ENCODE measurements around the gene KCNS1. TPM values are rescaled to one million over a fixed set of nuclear protein-coding genes. Genes with fewer than 3 reads are reported as not detected.
A peak's percentile ranks its signal among the peaks of the same experiment; 100 is the strongest.

KCNS1 gene
- total RNA-seq (2014; rRNA removed; shearing (Covaris generic)) = 0.97 and 3.2 TPM in 2 replicates
- polyA plus RNA-seq (2016; fragmentation: Nextera tagmentation; extraction: Ambion mirVana) = 0.30 and 0.37 TPM in 2 replicates
- long read RNA-seq, partial matches to known transcripts = 0 of 1 reads
- long read RNA-seq, other reads (novel, unspliced or antisense) = 1 of 1 reads

- H3K4me3 Mint-ChIP-seq = peak within 1 kb of the TSS; percentile 69
- no peaks in the 10 kb centered on the region for H3K36me3 ChIP-seq (ENCODE audit: insufficient read depth)
- peaks cover 4% of the 10 kb centered on the region; the same call in 2 of the 3 replicates for H3K9me3 Mint-ChIP-seq
- peaks cover 5% of the 10 kb centered on the region; the same call in 1 of the 2 replicates for H3K4me1 ChIP-seq (ENCODE audit: insufficient read depth)
- H3K27me3 ChIP-seq (ENCODE audit: insufficient read depth) = peaks cover 55% of the 10 kb centered on the region
- H3K4me1 Mint-ChIP-seq = peaks cover 6% of the 10 kb centered on the region; the same call in 2 of the 3 replicates
- ATAC-seq = peak; percentile 80
- peak within 1 kb of the TSS; percentile 54 for H3K4me3 ChIP-seq
- H3K36me3 Mint-ChIP-seq (ENCODE audit: low read depth) = peaks cover 3% of the 10 kb centered on the region; the same call in 1 of the 3 replicates
- H3F3A ChIP-seq (replicated peaks; ENCODE audit: low read depth) = peaks cover 5% of the 10 kb centered on the region; the same call in 1 of the 2 replicates
- H3K4me2 ChIP-seq = peak within 1 kb of the TSS; percentile 80
- H3K79me2 ChIP-seq (replicated peaks; ENCODE audit: insufficient read depth) = no peaks in the 10 kb centered on the region
- H3K27ac Mint-ChIP-seq = no peak within 1 kb of the TSS
- DNase-seq (ENCODE audit: low spot score) = peak; percentile 84
- H2AFZ ChIP-seq = peak within 1 kb of the TSS; percentile 99
- peaks cover 43% of the 10 kb centered on the region for H3K27me3 Mint-ChIP-seq (ENCODE audit: insufficient read depth, low read depth, poor library complexity)
- H4K20me1 ChIP-seq (replicated peaks; ENCODE audit: insufficient read depth) = no peaks in the 10 kb centered on the region
- H3K27ac ChIP-seq (ENCODE audit: low read depth) = no peak within 1 kb of the TSS
- TF ChIP-seq ETS1 (IDR thresholded peaks at IDR 0.05) (no peak), ZNF331 (CRISPR knock-in tag; IDR thresholded peaks at IDR 0.05; ENCODE audit: low read depth) (no peak), POLR2AphosphoS5 (IDR thresholded peaks at IDR 0.05; ENCODE audit: low read depth) (no peak), EZH2phosphoT487 (IDR thresholded peaks at IDR 0.05; ENCODE audit: unreplicated experiment) (no peak)
- no peaks in the 10 kb centered on the region for H3K9me2 ChIP-seq (ENCODE audit: insufficient read depth)
Observed at GRCh38 chr20:45100563-45101245, at the start of gene KCNS1. KCNS1 (minus strand) TSS chr20:45101127; CDS start chr20:45099236, 1,891 bp downstream.

- H3K27me3 Mint-ChIP-seq (ENCODE audit: insufficient read depth, low read depth, poor library complexity) = peaks cover 5% of the 10 kb centered on the region
- H3K4me3 ChIP-seq = no peak overlapping the region
- no peak overlapping the region for H2AFZ ChIP-seq
- no peak overlapping the region for H3K27ac Mint-ChIP-seq
- no peak overlapping the region for H3K4me2 ChIP-seq
- H3K36me3 Mint-ChIP-seq (ENCODE audit: low read depth) = no peaks in the 10 kb centered on the region
- H4K20me1 ChIP-seq (replicated peaks; ENCODE audit: insufficient read depth) = no peaks in the 10 kb centered on the region
- H3K9me2 ChIP-seq (ENCODE audit: insufficient read depth) = no peaks in the 10 kb centered on the region; the same call in 1 of the 2 replicates
- no peaks in the 10 kb centered on the region for H3K79me2 ChIP-seq (replicated peaks; ENCODE audit: insufficient read depth)
- H3K4me3 Mint-ChIP-seq = no peak overlapping the region
- ATAC-seq (no peak), DNase-seq (ENCODE audit: low spot score) (no peak)
- H3K27me3 ChIP-seq (ENCODE audit: insufficient read depth) = no peaks in the 10 kb centered on the region
- H3K4me1 ChIP-seq (ENCODE audit: insufficient read depth) = no peaks in the 10 kb centered on the region
- H3F3A ChIP-seq (replicated peaks; ENCODE audit: low read depth) = no peaks in the 10 kb centered on the region
- no peaks in the 10 kb centered on the region for H3K4me1 Mint-ChIP-seq
- H3K9me3 Mint-ChIP-seq = no peaks in the 10 kb centered on the region
- H3K27ac ChIP-seq (ENCODE audit: low read depth) = no peak overlapping the region
- H3K36me3 ChIP-seq (ENCODE audit: insufficient read depth) = no peaks in the 10 kb centered on the region
- no peak for TF ChIP-seq POLR2AphosphoS5 (IDR thresholded peaks at IDR 0.05; ENCODE audit: low read depth)
- TF ChIP-seq EZH2 (IDR thresholded peaks at IDR 0.05; ENCODE audit: low read depth, unreplicated experiment) = no peak
- TF ChIP-seq STAT1 (IDR thresholded peaks at IDR 0.05; ENCODE audit: unreplicated experiment) = no peak
- TF ChIP-seq REST (IDR thresholded peaks at IDR 0.05; ENCODE audit: unreplicated experiment) = no peak
- no peak for TF ChIP-seq NANOG (IDR thresholded peaks at IDR 0.05; ENCODE audit: borderline replicate concordance)
- no peak for TF ChIP-seq EZH2phosphoT487 (IDR thresholded peaks at IDR 0.05; ENCODE audit: unreplicated experiment)
- no peak for TF ChIP-seq ETS1 (IDR thresholded peaks at IDR 0.05)
- no peak for TF ChIP-seq CREB1 (CRISPR knock-in tag; IDR thresholded peaks at IDR 0.05; ENCODE audit: low read depth)
Observed at GRCh38 chr20:45149062-45149461, 48.1 kb upstream of the KCNS1 start.

Data from GM23338 (cell line).